Stomach (tissue), 4 donors: ENCODE measurements around the gene PAMR1.

ENCODE experiments used
- CTCF ChIP-seq, 7 experiments: fragments of 450-650 bp in 4 of 7; fragments of 200-600 bp in 3 of 7; sonication (generic) in 3 of 7; IDR thresholded peaks; one replicate each; pipeline ENCODE4 v1.5.1; 2016 to 2019; ENCODE audit warnings: antibody characterized with exemption in 7 of 7, control low read depth in 2 of 7, mild to moderate bottlenecking in 1 of 7
- EP300 ChIP-seq: sonication (generic); formaldehyde crosslinking; IDR thresholded peaks from one replicate; pipeline ENCODE4 v1.6.1; 2017; ENCODE audit warnings: antibody characterized with exemption
- POLR2A ChIP-seq, 4 donors: fragments of 450-650 bp; IDR thresholded peaks; one replicate each; pipeline ENCODE4 v1.6.1; 2016; ENCODE audit warnings: antibody characterized with exemption in 4 of 4, control low read depth in 2 of 4, mild to moderate bottlenecking in 1 of 4, moderate library complexity in 1 of 4
- POLR2AphosphoS5 ChIP-seq, 3 donors: sonication (generic); formaldehyde crosslinking; IDR thresholded peaks; one replicate each; pipeline ENCODE4 v1.6.1; 2016; ENCODE audit warnings: antibody characterized with exemption in 3 of 3

DNA sequence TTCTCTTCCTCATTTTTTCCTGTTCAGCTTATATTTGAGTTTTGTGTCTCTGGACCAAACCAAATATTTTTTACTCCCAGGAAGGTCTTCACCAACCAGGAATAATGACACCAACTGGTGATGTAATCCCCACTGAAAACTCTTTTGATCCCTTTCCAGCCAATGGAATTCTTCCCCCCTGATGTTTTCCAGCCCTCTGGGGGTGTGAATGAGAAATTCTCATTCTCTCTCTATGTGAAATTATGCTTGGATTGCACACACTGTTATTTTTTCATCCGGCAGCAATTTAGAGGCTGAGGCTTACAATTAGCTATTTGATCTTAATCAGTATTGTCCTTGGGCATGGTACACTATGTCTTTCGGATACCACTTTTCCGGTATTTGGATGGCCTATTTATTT, 66.6 kb downstream of the PAMR1 start:
- no peak for TF ChIP-seq CTCF (IDR thresholded peaks at IDR 0.05)
- TF ChIP-seq POLR2A (IDR thresholded peaks at IDR 0.05): no peak
- no peak for TF ChIP-seq POLR2AphosphoS5 (IDR thresholded peaks at IDR 0.05)
- no peak for TF ChIP-seq EP300
